Astrocyte (in vitro differentiated cells and primary cell): ENCODE results near the gene FGGY. TPM values are rescaled to one million over a fixed set of nuclear protein-coding genes. Genes with fewer than 3 reads are reported as not detected.

Experiments used
- DNase-seq: peaks from one replicate; pipeline ENCODE4 v3.0.0-alpha.2; 2010; ENCODE audit warnings: low read depth
- FAIRE-seq: peaks from 2 replicates; lab custom pipeline; 2011; peaks lifted over from hg19 to GRCh38; lab: Jason Lieb, UNC
- H2AFZ ChIP-seq: 2 replicates; pipeline ENCODE4 v1.6.0; 2012; ENCODE audit warnings: low read depth, low read length, inconsistent platforms
- H3K27ac ChIP-seq: 2 replicates; pipeline ENCODE4 v1.5.1; 2011; ENCODE audit warnings: low read depth, low read length, inconsistent platforms
- H3K27me3 ChIP-seq: 2 replicates; pipeline ENCODE4 v1.6.0; 2011; ENCODE audit warnings: low read length, inconsistent platforms; ENCODE audit not compliant: insufficient read depth
- H3K36me3 ChIP-seq: 2 replicates; pipeline ENCODE4 v1.5.1; 2011; ENCODE audit warnings: low read length, inconsistent platforms; ENCODE audit not compliant: insufficient read depth
- H3K4me1 ChIP-seq: 2 replicates; pipeline ENCODE4 v1.5.1; 2011; ENCODE audit warnings: low read length, inconsistent platforms; ENCODE audit not compliant: insufficient read depth
- H3K4me2 ChIP-seq: 2 replicates; pipeline ENCODE4 v1.6.0; 2012; ENCODE audit warnings: low read length, inconsistent platforms
- H3K4me3 ChIP-seq: 2 replicates; pipeline ENCODE4 v1.5.1; 2011; ENCODE audit warnings: low read depth, mild to moderate bottlenecking, low read length, inconsistent platforms; ENCODE audit not compliant: insufficient read depth
- H3K79me2 ChIP-seq: 2 replicates; pipeline ENCODE4 v1.6.0; 2012; ENCODE audit warnings: mild to moderate bottlenecking, low read length, inconsistent platforms; ENCODE audit not compliant: insufficient read depth
- H3K9ac ChIP-seq: 2 replicates; pipeline ENCODE4 v1.6.0; 2012; ENCODE audit warnings: mild to moderate bottlenecking, low read length, inconsistent platforms
- H3K9me3 ChIP-seq: 2 replicates; pipeline ENCODE4 v1.5.1; 2012; ENCODE audit warnings: low read depth, mild to moderate bottlenecking, low read length, inconsistent platforms; ENCODE audit not compliant: insufficient read depth
- H4K20me1 ChIP-seq: 2 replicates; pipeline ENCODE4 v1.6.0; 2012; ENCODE audit warnings: low read length, inconsistent platforms; ENCODE audit not compliant: insufficient read depth
- H3K27ac Mint-ChIP-seq: one replicate; pipeline ENCODE4 v1.8.0; 2021; ENCODE audit warnings: mild to moderate bottlenecking, mixed read lengths; ENCODE audit not compliant: unreplicated experiment
- H3K27me3 Mint-ChIP-seq: one replicate; pipeline ENCODE4 v1.8.0; 2021; ENCODE audit warnings: low read depth, mixed read lengths; ENCODE audit not compliant: unreplicated experiment
- H3K36me3 Mint-ChIP-seq: one replicate; pipeline ENCODE4 v1.8.0; 2021; ENCODE audit warnings: low read depth, mixed read lengths; ENCODE audit not compliant: unreplicated experiment
- H3K4me1 Mint-ChIP-seq: one replicate; pipeline ENCODE4 v1.8.0; 2021; ENCODE audit warnings: low read depth, mixed read lengths; ENCODE audit not compliant: unreplicated experiment
- H3K4me3 Mint-ChIP-seq: one replicate; pipeline ENCODE4 v1.8.0; 2021; ENCODE audit warnings: mild to moderate bottlenecking, moderate library complexity, mixed read lengths; ENCODE audit not compliant: unreplicated experiment
- H3K9me3 Mint-ChIP-seq: one replicate; pipeline ENCODE4 v1.8.0; 2021; ENCODE audit warnings: mild to moderate bottlenecking, mixed read lengths; ENCODE audit not compliant: unreplicated experiment
- EZH2 ChIP-seq: IDR thresholded peaks from 2 replicates; pipeline ENCODE4 v1.6.1; 2012; ENCODE audit warnings: mild to moderate bottlenecking, low read length, inconsistent platforms; ENCODE audit not compliant: insufficient read depth
- total RNA-seq: library from RNA; stranded (reverse); gene quantifications from 2 replicates; pipeline ENCODE4 v1.2.1, GENCODE V29; 2021
- TF ChIP-seq, protein P1 (sequence below): IDR thresholded peaks from 2 replicates; pipeline ENCODE4 v1.5.1; 2011; ENCODE audit warnings: low read depth, mild to moderate bottlenecking, inconsistent platforms, low read length, moderate library complexity; ENCODE audit not compliant: insufficient read depth

Gene FGGY
- total RNA-seq, 1 donor from 2014 or later = 6.8 TPM

GRCh38 chr1:59428828-59429227, 131.9 kb downstream of the FGGY start:
- Histone ChIP-seq H3K9me3 (no peaks in the 10 kb centered on the region), H3K4me1 (peaks cover 10% of the 10 kb centered on the region), H2AFZ (no peak overlapping the region), H3K36me3 (no peaks in the 10 kb centered on the region), H3K27ac (no peak overlapping the region), H4K20me1 (no peaks in the 10 kb centered on the region), H3K4me3 (no peak overlapping the region), H3K27me3 (no peaks in the 10 kb centered on the region), H3K9ac (no peak overlapping the region), H3K4me2 (no peak overlapping the region), H3K79me2 (no peaks in the 10 kb centered on the region)
- Mint-ChIP-seq H3K9me3 (no peaks in the 10 kb centered on the region), H3K27me3 (no peaks in the 10 kb centered on the region), H3K4me3 (no peak overlapping the region), H3K4me1 (peaks cover 29% of the 10 kb centered on the region), H3K27ac (no peak overlapping the region), H3K36me3 (no peaks in the 10 kb centered on the region)
- TF ChIP-seq EZH2 = no peak
- TF ChIP-seq, protein P1, sequence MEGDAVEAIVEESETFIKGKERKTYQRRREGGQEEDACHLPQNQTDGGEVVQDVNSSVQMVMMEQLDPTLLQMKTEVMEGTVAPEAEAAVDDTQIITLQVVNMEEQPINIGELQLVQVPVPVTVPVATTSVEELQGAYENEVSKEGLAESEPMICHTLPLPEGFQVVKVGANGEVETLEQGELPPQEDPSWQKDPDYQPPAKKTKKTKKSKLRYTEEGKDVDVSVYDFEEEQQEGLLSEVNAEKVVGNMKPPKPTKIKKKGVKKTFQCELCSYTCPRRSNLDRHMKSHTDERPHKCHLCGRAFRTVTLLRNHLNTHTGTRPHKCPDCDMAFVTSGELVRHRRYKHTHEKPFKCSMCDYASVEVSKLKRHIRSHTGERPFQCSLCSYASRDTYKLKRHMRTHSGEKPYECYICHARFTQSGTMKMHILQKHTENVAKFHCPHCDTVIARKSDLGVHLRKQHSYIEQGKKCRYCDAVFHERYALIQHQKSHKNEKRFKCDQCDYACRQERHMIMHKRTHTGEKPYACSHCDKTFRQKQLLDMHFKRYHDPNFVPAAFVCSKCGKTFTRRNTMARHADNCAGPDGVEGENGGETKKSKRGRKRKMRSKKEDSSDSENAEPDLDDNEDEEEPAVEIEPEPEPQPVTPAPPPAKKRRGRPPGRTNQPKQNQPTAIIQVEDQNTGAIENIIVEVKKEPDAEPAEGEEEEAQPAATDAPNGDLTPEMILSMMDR = no peak
- FAIRE-seq = no peak
- no peak for DNase-seq

DNA sequence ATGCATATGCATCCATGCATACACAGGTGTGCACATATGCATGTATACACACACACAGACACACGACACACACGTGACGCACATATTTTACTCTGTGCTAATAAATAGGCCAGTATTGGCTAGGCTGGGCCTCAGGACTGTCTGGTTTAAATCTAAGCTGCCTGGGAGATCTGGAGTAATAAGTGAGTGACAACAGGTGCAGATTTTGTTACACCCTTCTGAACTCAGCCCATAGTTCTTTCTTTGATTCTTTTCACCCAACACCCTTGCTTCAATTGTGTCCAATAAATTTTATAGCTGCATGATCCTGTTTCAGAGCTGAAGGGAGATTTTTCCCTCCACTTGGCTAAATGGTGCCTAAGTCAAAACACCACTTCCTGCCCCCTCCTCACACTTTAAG, 132.8 kb downstream of the FGGY start:
- H3K9me3 Mint-ChIP-seq = no peaks in the 10 kb centered on the region
- TF ChIP-seq EZH2 = no peak
- TF ChIP-seq, protein P1 = no peak
- H3K36me3 Mint-ChIP-seq = no peaks in the 10 kb centered on the region
- no peaks in the 10 kb centered on the region for H3K27me3 Mint-ChIP-seq
- no peak overlapping the region for H3K4me3 Mint-ChIP-seq
- Histone ChIP-seq H3K4me3 (no peak overlapping the region), H3K9me3 (no peaks in the 10 kb centered on the region), H2AFZ (no peak overlapping the region), H4K20me1 (no peaks in the 10 kb centered on the region), H3K9ac (no peak overlapping the region), H3K27me3 (no peaks in the 10 kb centered on the region), H3K27ac (no peak overlapping the region), H3K36me3 (no peaks in the 10 kb centered on the region), H3K4me2 (no peak overlapping the region), H3K4me1 (peaks cover 10% of the 10 kb centered on the region), H3K79me2 (no peaks in the 10 kb centered on the region)
- H3K27ac Mint-ChIP-seq = no peak overlapping the region
- DNase-seq (no peak), FAIRE-seq (no peak)
- peaks cover 38% of the 10 kb centered on the region for H3K4me1 Mint-ChIP-seq

GRCh38 chr1:59431566-59432294, 134.8 kb downstream of the FGGY start:
- Histone ChIP-seq H2AFZ (no peak overlapping the region), H3K27me3 (no peaks in the 10 kb centered on the region), H3K79me2 (no peaks in the 10 kb centered on the region), H3K27ac (no peak overlapping the region), H3K4me1 (peaks cover 10% of the 10 kb centered on the region), H3K9ac (no peak overlapping the region), H3K9me3 (no peaks in the 10 kb centered on the region), H3K4me2 (no peak overlapping the region), H3K36me3 (no peaks in the 10 kb centered on the region), H4K20me1 (no peaks in the 10 kb centered on the region), H3K4me3 (no peak overlapping the region)
- no peaks in the 10 kb centered on the region for H3K9me3 Mint-ChIP-seq
- H3K4me1 Mint-ChIP-seq = peaks cover 40% of the 10 kb centered on the region
- H3K36me3 Mint-ChIP-seq = no peaks in the 10 kb centered on the region
- FAIRE-seq (no peak), DNase-seq (no peak)
- no peak for TF ChIP-seq EZH2
- TF ChIP-seq, protein P1 = no peak
- H3K27me3 Mint-ChIP-seq = no peaks in the 10 kb centered on the region
- peak overlapping the region; percentile 19 for H3K27ac Mint-ChIP-seq
- H3K4me3 Mint-ChIP-seq = no peak overlapping the region
